GM23338 (cell line): ENCODE measurements around the gene ATP2A3. TPM values are rescaled to one million over a fixed set of nuclear protein-coding genes. Genes with fewer than 3 reads are reported as not detected.

Source experiments
- ATAC-seq: fragments of 200-7000 bp; cut with Tn5 transposase; 3 replicates; pipeline ENCODE4 v1.9.1; 2020
- DNase-seq: peaks from one replicate; pipeline ENCODE4 v3.0.0-alpha.2; 2015; ENCODE audit warnings: low spot score
- H2AFZ ChIP-seq: fragments of 200-600 bp; sonication (generic); 2 replicates; pipeline ENCODE4 v1.8.0; 2016; ENCODE audit warnings: antibody characterized with exemption, mild to moderate bottlenecking, moderate library complexity
- H3F3A ChIP-seq: fragments of 200-600 bp; sonication (generic); replicated peaks from 2 replicates; pipeline ENCODE4 v1.8.0; 2017; ENCODE audit warnings: antibody characterized with exemption, mixed run types, low read depth
- H3K27ac ChIP-seq: fragments of 200-600 bp; sonication (generic); 2 replicates; pipeline ENCODE4 v1.6.1; 2016; ENCODE audit warnings: low read depth
- H3K27me3 ChIP-seq: fragments of 200-600 bp; sonication (generic); 2 replicates; pipeline ENCODE4 v1.8.0; 2016; ENCODE audit warnings: mild to moderate bottlenecking, mixed run types, moderate library complexity; ENCODE audit not compliant: insufficient read depth
- H3K36me3 ChIP-seq: fragments of 200-600 bp; sonication (generic); 2 replicates; pipeline ENCODE4 v1.8.0; 2016; ENCODE audit warnings: mild to moderate bottlenecking; ENCODE audit not compliant: insufficient read depth
- H3K4me1 ChIP-seq: fragments of 200-600 bp; sonication (generic); 2 replicates; pipeline ENCODE4 v1.8.0; 2016; ENCODE audit warnings: mild to moderate bottlenecking, moderate library complexity; ENCODE audit not compliant: insufficient read depth
- H3K4me2 ChIP-seq: fragments of 200-600 bp; sonication (generic); 2 replicates; pipeline ENCODE4 v1.7.1; 2017; ENCODE audit warnings: mixed run types
- H3K4me3 ChIP-seq: fragments of 200-600 bp; sonication (generic); 2 replicates; pipeline ENCODE4 v1.6.1; 2016; ENCODE audit warnings: mixed run types
- H3K79me2 ChIP-seq: fragments of 200-600 bp; sonication (generic); replicated peaks from 2 replicates; pipeline ENCODE4 v1.8.0; 2017; ENCODE audit warnings: mild to moderate bottlenecking; ENCODE audit not compliant: insufficient read depth
- H3K9me2 ChIP-seq: fragments of 200-600 bp; sonication (generic); 2 replicates; pipeline ENCODE4 v1.8.0; 2017; ENCODE audit not compliant: insufficient read depth
- H4K20me1 ChIP-seq: fragments of 200-600 bp; sonication (generic); replicated peaks from 2 replicates; pipeline ENCODE4 v1.8.0; 2017; ENCODE audit warnings: mild to moderate bottlenecking; ENCODE audit not compliant: insufficient read depth
- H3K27ac Mint-ChIP-seq: 2 replicates; pipeline ENCODE4 v1.8.0; 2020; ENCODE audit warnings: inconsistent platforms, mild to moderate bottlenecking, moderate library complexity, mixed read lengths
- H3K27me3 Mint-ChIP-seq: 3 replicates; pipeline ENCODE4 v1.8.0; 2022; ENCODE audit warnings: low read depth, mild to moderate bottlenecking, moderate library complexity, mixed read lengths, inconsistent platforms; ENCODE audit not compliant: insufficient read depth, poor library complexity
- H3K36me3 Mint-ChIP-seq: 3 replicates; pipeline ENCODE4 v1.8.0; 2021; ENCODE audit warnings: low read depth, mild to moderate bottlenecking, inconsistent platforms, moderate library complexity, mixed read lengths
- H3K4me1 Mint-ChIP-seq: 3 replicates; pipeline ENCODE4 v1.8.0; 2020; ENCODE audit warnings: mild to moderate bottlenecking, inconsistent platforms, mixed read lengths
- H3K4me3 Mint-ChIP-seq: 3 replicates; pipeline ENCODE4 v1.8.0; 2021; ENCODE audit warnings: moderate library complexity, mild to moderate bottlenecking, inconsistent platforms, mixed read lengths
- H3K9me3 Mint-ChIP-seq: 3 replicates; pipeline ENCODE4 v1.8.0; 2020; ENCODE audit warnings: moderate library complexity, mild to moderate bottlenecking, inconsistent platforms, mixed read lengths
- ETS1 ChIP-seq: IDR thresholded peaks from 2 replicates; pipeline ENCODE4 v1.6.1; 2016; ENCODE audit warnings: antibody characterized with exemption
- EZH2phosphoT487 ChIP-seq: fragments of 200-600 bp; sonication (generic); IDR thresholded peaks from one replicate; pipeline ENCODE4 v1.8.1; 2018; ENCODE audit warnings: antibody characterized with exemption; ENCODE audit not compliant: unreplicated experiment
- JUNB ChIP-seq: IDR thresholded peaks from one replicate; pipeline ENCODE4 v1.6.1; 2016; ENCODE audit warnings: antibody characterized with exemption; ENCODE audit not compliant: unreplicated experiment
- ZNF462 ChIP-seq: fragments of 250-450 bp; sonication (Bioruptor Pico); IDR thresholded peaks from 2 replicates; pipeline ENCODE4 v1.5.0; 2020; ENCODE audit warnings: mild to moderate bottlenecking, moderate library complexity
- polyA plus RNA-seq: library from polyadenylated mRNA; unstranded; fragments of >200 nt; fragmentation: Nextera tagmentation; extraction: Ambion mirVana; gene quantifications from 2 replicates; pipeline ENCODE4 v1.2.1, GENCODE V29; 2016
- total RNA-seq: library from RNA; depleted of rRNA; stranded (reverse); fragments of >200 nt; shearing (Covaris generic); gene quantifications from 2 replicates; pipeline ENCODE4 v1.2.3, GENCODE V29; 2014

The ATP2A3 gene
- total and polyA plus RNA-seq, 2 experiments from 2014 or later: 9.6 to 35.2 TPM

- Histone ChIP-seq H3K4me3 (no peak overlapping the region), H3K27me3 (no peaks in the 10 kb centered on the region), H3K27ac (no peak overlapping the region), H3K9me2 (no peaks in the 10 kb centered on the region), H4K20me1 (no peaks in the 10 kb centered on the region), H3K79me2 (no peaks in the 10 kb centered on the region), H3F3A (no peaks in the 10 kb centered on the region), H3K36me3 (no peaks in the 10 kb centered on the region), H3K4me2 (no peak overlapping the region), H3K4me1 (no peaks in the 10 kb centered on the region; the same call in 1 of the 2 replicates), H2AFZ (no peak overlapping the region)
- Mint-ChIP-seq H3K27ac (no peak overlapping the region), H3K4me3 (no peak overlapping the region), H3K27me3 (peaks cover 6% of the 10 kb centered on the region), H3K9me3 (no peaks in the 10 kb centered on the region), H3K36me3 (no peaks in the 10 kb centered on the region), H3K4me1 (peaks cover 1% of the 10 kb centered on the region; the same call in 2 of the 3 replicates)
- TF ChIP-seq EZH2phosphoT487: no peak
- no peak for TF ChIP-seq JUNB
- no peak for TF ChIP-seq ZNF462
- no peak for TF ChIP-seq ETS1
- ATAC-seq (no peak), DNase-seq (no peak)
Measured at GRCh38 chr17:3912827-3913226, 51.4 kb downstream of the ATP2A3 start.
